IMR-90 (cell line): ENCODE measurements around the gene SFSWAP. TPM values are rescaled to one million over a fixed set of nuclear protein-coding genes. Genes with fewer than 3 reads are reported as not detected.

Experiments
- ATAC-seq: fragments of 200-7000 bp; cut with Tn5 transposase; 2 replicates; pipeline ENCODE4 v1.9.1; 2020; ENCODE audit warnings: low read depth, mild to moderate bottlenecking, moderate library complexity
- BruUV-seq: library from RNA; stranded (reverse); fragments of 400-500 nt; replicated peaks from 2 replicates; lab custom pipeline; 2021; lab: Mats Ljungman, UMichigan
- CTCF ChIA-PET: fragments of 300-600 bp; formaldehyde crosslinking; extraction: SDS; loops from one replicate; lab custom pipeline; 2021; ENCODE audit warnings: antibody characterized with exemption; lab: Yijun Ruan, JAX
- POLR2A ChIA-PET: fragments of 300-600 bp; sonication (Branson Sonifier 250); formaldehyde crosslinking; loops from one replicate; lab custom pipeline; 2022; ENCODE audit warnings: antibody characterized with exemption; ENCODE audit not compliant: unreplicated experiment; lab: Charles Lee
- DNase-seq: peaks from one replicate; pipeline ENCODE4 v3.0.0; 2013
- H2AFZ ChIP-seq: replicated peaks from 2 replicates; pipeline ENCODE3; 2013; ENCODE audit warnings: low read length, mild to moderate bottlenecking; ENCODE audit not compliant: poor library complexity
- H2AK5ac ChIP-seq: 2 replicates; pipeline ENCODE4 v1.6.1; 2013; ENCODE audit warnings: low read depth, low read length, inconsistent platforms
- H2AK9ac ChIP-seq: replicated peaks from 2 replicates; pipeline ENCODE3; 2013; ENCODE audit warnings: mild to moderate bottlenecking, low read depth, low read length, moderate library complexity; ENCODE audit not compliant: poor library complexity
- H2BK120ac ChIP-seq: 2 replicates; pipeline ENCODE4 v1.6.1; 2013; ENCODE audit warnings: low read depth, low read length, inconsistent platforms
- H2BK15ac ChIP-seq: 3 replicates; pipeline ENCODE4 v1.6.1; 2013; ENCODE audit warnings: low read depth, low read length, inconsistent platforms
- H2BK20ac ChIP-seq: 2 replicates; pipeline ENCODE4 v1.6.1; 2013; ENCODE audit warnings: low read depth, mild to moderate bottlenecking, inconsistent platforms, low read length, moderate library complexity
- H2BK5ac ChIP-seq: 2 replicates; pipeline ENCODE4 v1.6.1; 2013; ENCODE audit warnings: mild to moderate bottlenecking, low read depth, low read length, inconsistent platforms; ENCODE audit not compliant: poor library complexity, severe bottlenecking
- H3K14ac ChIP-seq: replicated peaks from 2 replicates; pipeline ENCODE4 v1.6.1; 2013; ENCODE audit warnings: low read depth, low read length, inconsistent platforms
- H3K18ac ChIP-seq: 2 replicates; pipeline ENCODE4 v1.6.1; 2013; ENCODE audit warnings: low read depth, low read length, control low read depth
- H3K23ac ChIP-seq: 2 replicates; pipeline ENCODE4 v1.6.1; 2013; ENCODE audit warnings: low read depth, low read length, inconsistent platforms
- H3K27ac ChIP-seq: 2 replicates; pipeline ENCODE4 v1.5.1; 2013; ENCODE audit warnings: mild to moderate bottlenecking, control low read depth, low read length; ENCODE audit not compliant: insufficient read depth
- H3K27me3 ChIP-seq: 2 replicates; pipeline ENCODE4 v1.6.1; 2013; ENCODE audit warnings: low read length; ENCODE audit not compliant: control insufficient read depth, insufficient read depth
- H3K36me3 ChIP-seq: 2 replicates; pipeline ENCODE4 v1.6.1; 2013; ENCODE audit warnings: low read length, mixed read lengths; ENCODE audit not compliant: control insufficient read depth, insufficient read depth
- H3K4ac ChIP-seq: 2 replicates; pipeline ENCODE4 v1.6.1; 2013; ENCODE audit warnings: low read depth, low read length, inconsistent platforms
- H3K4me1 ChIP-seq: 2 replicates; pipeline ENCODE4 v1.6.1; 2013; ENCODE audit warnings: low read length, mixed read lengths; ENCODE audit not compliant: control insufficient read depth, insufficient read depth
- H3K4me2 ChIP-seq: 2 replicates; pipeline ENCODE4 v1.6.1; 2013; ENCODE audit warnings: low read depth, mild to moderate bottlenecking, control low read depth, low read length, moderate library complexity
- H3K4me3 ChIP-seq: 2 replicates; pipeline ENCODE4 v1.5.1; 2013; ENCODE audit warnings: low read depth, mild to moderate bottlenecking, control low read depth, low read length, moderate library complexity; ENCODE audit not compliant: insufficient read depth
- H3K56ac ChIP-seq: 2 replicates; pipeline ENCODE4 v1.6.1; 2013; ENCODE audit warnings: low read length, inconsistent platforms; ENCODE audit not compliant: insufficient read depth; ENCODE audit errors: extremely low read depth
- H3K79me1 ChIP-seq, 2 experiments: 2 replicates each; pipeline ENCODE4 v1.6.1; 2013; ENCODE audit warnings: low read length in 2 of 2, inconsistent platforms in 1 of 2, low read depth in 1 of 2
- H3K9ac ChIP-seq: 2 replicates; pipeline ENCODE4 v1.6.1; 2013; ENCODE audit warnings: low read depth, low read length, control low read depth
- H3K9me1 ChIP-seq: 2 replicates; pipeline ENCODE4 v1.6.1; 2013; ENCODE audit warnings: low read length, inconsistent platforms; ENCODE audit not compliant: insufficient read depth
- H3K9me3 ChIP-seq: 2 replicates; pipeline ENCODE4 v1.6.1; 2013; ENCODE audit warnings: low read length; ENCODE audit not compliant: control insufficient read depth, insufficient read depth
- H4K20me1 ChIP-seq: 2 replicates; pipeline ENCODE4 v1.6.1; 2013; ENCODE audit warnings: low read length, inconsistent platforms; ENCODE audit not compliant: insufficient read depth
- H4K5ac ChIP-seq: 2 replicates; pipeline ENCODE4 v1.6.1; 2013; ENCODE audit warnings: mild to moderate bottlenecking, low read depth, low read length, control low read depth
- H4K8ac ChIP-seq, 2 experiments: 2 replicates each; pipeline ENCODE4 v1.6.1; 2013; ENCODE audit warnings: low read depth in 2 of 2, low read length in 2 of 2, control low read depth in 1 of 2, inconsistent platforms in 1 of 2
- H4K91ac ChIP-seq: 2 replicates; pipeline ENCODE4 v1.6.1; 2013; ENCODE audit warnings: low read depth, low read length, inconsistent platforms; ENCODE audit not compliant: insufficient read depth
- BHLHE40 ChIP-seq: fragments of 150-350 bp; IDR thresholded peaks from 2 replicates; pipeline ENCODE4 v1.6.1; 2016; ENCODE audit warnings: mild to moderate bottlenecking, low read depth, low read length
- CEBPB ChIP-seq: IDR thresholded peaks from 2 replicates; pipeline ENCODE4 v1.6.1; 2012; ENCODE audit warnings: low read depth, low read length, improper control_type of control experiment
- CHD1 ChIP-seq: IDR thresholded peaks from 2 replicates; pipeline ENCODE4 v1.6.1; 2012; ENCODE audit warnings: low read depth, low read length, improper control_type of control experiment
- CTCF ChIP-seq: conservative IDR thresholded peaks from 2 replicates; pipeline ENCODE4 v1.5.1; 2012; ENCODE audit warnings: mild to moderate bottlenecking, low read depth, low read length, improper control_type of control experiment
- ELK1 ChIP-seq: fragments of 150-350 bp; IDR thresholded peaks from 2 replicates; pipeline ENCODE4 v1.6.1; 2016; ENCODE audit warnings: low read depth, mild to moderate bottlenecking, low read length, moderate library complexity, borderline replicate concordance
- FOS ChIP-seq: fragments of 150-350 bp; IDR thresholded peaks from 2 replicates; pipeline ENCODE4 v1.6.1; 2016; ENCODE audit warnings: low read depth, low read length
- MAFK ChIP-seq: IDR thresholded peaks from 2 replicates; pipeline ENCODE4 v1.6.1; 2012; ENCODE audit warnings: low read depth, low read length, improper control_type of control experiment
- MAZ ChIP-seq: IDR thresholded peaks from 2 replicates; pipeline ENCODE4 v1.6.1; 2012; ENCODE audit warnings: low read depth, mild to moderate bottlenecking, low read length, improper control_type of control experiment, moderate library complexity, borderline replicate concordance
- MXI1 ChIP-seq: IDR thresholded peaks from 2 replicates; pipeline ENCODE4 v1.6.1; 2012; ENCODE audit warnings: low read depth, mild to moderate bottlenecking, low read length, moderate library complexity, borderline replicate concordance
- NFE2L2 ChIP-seq: fragments of 150-350 bp; IDR thresholded peaks from 2 replicates; pipeline ENCODE4 v1.6.1; 2016; ENCODE audit warnings: low read depth, mild to moderate bottlenecking, low read length
- POLR2A ChIP-seq: IDR thresholded peaks from 2 replicates; pipeline ENCODE4 v1.6.1; 2012; ENCODE audit warnings: mild to moderate bottlenecking, low read depth, low read length
- RAD21 ChIP-seq: IDR thresholded peaks from 2 replicates; pipeline ENCODE4 v1.6.1; 2012; ENCODE audit warnings: low read length, improper control_type of control experiment
- RCOR1 ChIP-seq: IDR thresholded peaks from 2 replicates; pipeline ENCODE4 v1.6.1; 2012; ENCODE audit warnings: mild to moderate bottlenecking, low read length, improper control_type of control experiment; ENCODE audit not compliant: insufficient replicate concordance
- RFX5 ChIP-seq: IDR thresholded peaks from 2 replicates; pipeline ENCODE4 v1.8.0; 2012; ENCODE audit warnings: low read depth, mild to moderate bottlenecking, low read length, moderate library complexity
- SMC3 ChIP-seq: fragments of 150-350 bp; IDR thresholded peaks from 2 replicates; pipeline ENCODE4 v1.6.1; 2016; ENCODE audit warnings: low read depth, mild to moderate bottlenecking, antibody characterized with exemption, low read length, moderate library complexity
- USF2 ChIP-seq: fragments of 150-350 bp; IDR thresholded peaks from 2 replicates; pipeline ENCODE4 v1.6.1; 2017; ENCODE audit warnings: mild to moderate bottlenecking, antibody characterized with exemption, low read length, low read depth
- WGBS, 2 experiments: methylation state at CpG; one replicate each; pipeline versions ENCODE4 v1.1.5 to v1.1.7; 2013; ENCODE audit warnings: missing lambda C conversion rate in 2 of 2; ENCODE audit not compliant: insufficient read length in 1 of 2; ENCODE audit errors: extremely low coverage in 2 of 2; 5-methylcytosine and 5-hydroxymethylcytosine counted together
- dilution Hi-C: fragments of 300-500 bp; cut with HindIII; formaldehyde crosslinking; loops from one replicate; pipeline ENCODE4 v1.14.3; 2018; ENCODE audit warnings: low sequenced_read_pairs; ENCODE audit not compliant: unreplicated experiment
- in situ Hi-C: fragments of 300-500 bp; cut with MboI; formaldehyde crosslinking; loops from 3 replicates; pipeline ENCODE4 v1.14.3; 2019; ENCODE audit warnings: low sequenced_read_pairs, inconsistent platforms, mixed read lengths
- intact Hi-C: fragments of 100-400 bp; cut with micrococcal nuclease; formaldehyde crosslinking; loops from 2 replicates; pipeline ENCODE4 v1.10.0; 2022
- polyA plus RNA-seq, 3 experiments: library from polyadenylated mRNA; depleted of rRNA; stranded (reverse); fragments of >200 nt; gene quantifications; 2 replicates each; pipeline ENCODE4 v1.2.3, GENCODE V29; 2012; ENCODE audit warnings: low replicate concordance in 1 of 3
- total RNA-seq: library from RNA; depleted of rRNA; stranded (reverse); fragments of >200 nt; gene quantifications from 2 replicates; pipeline ENCODE4 v1.2.3, GENCODE V29; 2012

Gene SFSWAP
- total and polyA plus RNA-seq, 2 of the 4 experiments (the other 2 are of a cell fraction): 19.7 to 22.4 TPM

- Histone ChIP-seq H3K4me1 (no peaks in the 10 kb centered on the region), H4K5ac (no peak overlapping the region), H3K27me3 (no peaks in the 10 kb centered on the region), H3K14ac (no peak overlapping the region), H4K20me1 (peaks cover 7% of the 10 kb centered on the region), H4K8ac (no peak overlapping the region), H3K36me3 (peaks cover 49% of the 10 kb centered on the region), H3K4me3 (no peak overlapping the region), H2BK120ac (no peak overlapping the region), H4K91ac (no peak overlapping the region), H3K4me2 (no peak overlapping the region), H3K23ac (no peak overlapping the region), H3K56ac (no peak overlapping the region), H3K9me3 (no peaks in the 10 kb centered on the region), H2BK5ac (no peak overlapping the region), H2BK15ac (no peak overlapping the region), H2AK9ac (no peak overlapping the region), H3K79me1 (peaks cover 26 to 27% of the 10 kb centered on the region in 2 experiments), H3K18ac (no peak overlapping the region), H2BK20ac (no peak overlapping the region), H2AFZ (no peak overlapping the region), H3K9ac (no peak overlapping the region), H3K4ac (no peak overlapping the region), H3K27ac (no peak overlapping the region), H2AK5ac (no peak overlapping the region), H3K9me1 (peaks cover 2% of the 10 kb centered on the region; the same call in 1 of the 2 replicates)
- POLR2A ChIA-PET: no interaction called here
- ATAC-seq (no peak), DNase-seq (no peak)
- WGBS, 2 experiments: no CpG with 5 or more reads among the region's 11 CpGs
- intact Hi-C loops (loop anchor here (2.0 kb wide), 1 partner anchor 31 kb away; no protein-coding TSS in a partner anchor), dilution Hi-C loops (no loop called here), in situ Hi-C loops (no loop called here)
- no TSS peak for BruUV-seq
- CTCF ChIA-PET: interaction anchor here (0.7 kb wide), 1 partner anchor 840 kb away, joined by 3 read pairs; no protein-coding TSS in a partner anchor
- no peak for TF ChIP-seq MAZ
- no peak for TF ChIP-seq POLR2A
- no peak for TF ChIP-seq MAFK
- no peak for TF ChIP-seq CTCF
- no peak for TF ChIP-seq CHD1
- no peak for TF ChIP-seq BHLHE40
- TF ChIP-seq MXI1: no peak
- TF ChIP-seq FOS: no peak
- no peak for TF ChIP-seq NFE2L2
- no peak for TF ChIP-seq SMC3
- TF ChIP-seq RFX5: no peak
- no peak for TF ChIP-seq RCOR1
- TF ChIP-seq CEBPB: no peak
- TF ChIP-seq RAD21: no peak
- no peak for TF ChIP-seq USF2
- no peak for TF ChIP-seq ELK1
Observed at GRCh38 chr12:131725503-131725902, 14.6 kb downstream of the SFSWAP start.
